GM19324 (cell line): Measurements from ENCODE around the gene CDS1.
"Not testable (repeated sequence)": the region's sequence is repeated elsewhere in the genome, so short reads cannot be mapped to it uniquely, and the experiment has no call there.

ENCODE experiments used
- ATAC-seq: cut with Tn5 transposase; IDR thresholded peaks from one replicate; pipeline ENCODE4 v1.9.1; 2021; ENCODE audit warnings: mild to moderate bottlenecking, moderate library complexity; ENCODE audit not compliant: unreplicated experiment, low FRiP score

Gene CDS1

GRCh38 chr4:84582988-84583875 lies at the start of gene CDS1:
Gene CDS1, plus strand, starts transcription at chr4:84583127. Its CDS starts 275 bp downstream, at chr4:84583402.
- peak; percentile 52 for ATAC-seq

- no peak for ATAC-seq
Observed at GRCh38 chr4:84535901-84536300, 47.0 kb upstream of the CDS1 start.

- ATAC-seq, result no peak
Observed at GRCh38 chr4:84545093-84545492, 37.8 kb upstream of the CDS1 start.

- no peak for ATAC-seq
Observed at GRCh38 chr4:84547211-84547610, 35.7 kb upstream of the CDS1 start.

GRCh38 chr4:84549191-84549590 lies 33.7 kb upstream of the CDS1 start:
- ATAC-seq, result not testable (repeated sequence)

- no peak for ATAC-seq
Observed at GRCh38 chr4:84562156-84562555, 20.8 kb upstream of the CDS1 start.

GRCh38 chr4:84563002-84563401 lies 19.9 kb upstream of the CDS1 start:
- ATAC-seq, result no peak

GRCh38 chr4:84565951-84566350 lies 17.0 kb upstream of the CDS1 start:
- no peak for ATAC-seq

GRCh38 chr4:84568496-84568895 lies 14.4 kb upstream of the CDS1 start:
- ATAC-seq, result no peak

- no peak for ATAC-seq
Observed at GRCh38 chr4:84569009-84569408, 13.9 kb upstream of the CDS1 start.

GRCh38 chr4:84573385-84574068 lies 9.4 kb upstream of the CDS1 start:
- ATAC-seq, result no peak

- no peak for ATAC-seq
Observed at GRCh38 chr4:84574069-84574720, 8.7 kb upstream of the CDS1 start.

GRCh38 chr4:84578540-84579402 lies 4.2 kb upstream of the CDS1 start:
- ATAC-seq, result no peak

GRCh38 chr4:84579403-84579776 lies 3.5 kb upstream of the CDS1 start:
- ATAC-seq, result no peak

- ATAC-seq, result peak; percentile 74
Observed at GRCh38 chr4:84582302-84582987, 482 bp upstream of the CDS1 start.

GRCh38 chr4:84583876-84584380 lies 1.0 kb downstream of the CDS1 start:
- ATAC-seq, result no peak

- ATAC-seq, result no peak
Observed at GRCh38 chr4:84585251-84585650, 2.3 kb downstream of the CDS1 start.

GRCh38 chr4:84594724-84595123 lies 11.8 kb downstream of the CDS1 start:
- ATAC-seq, result no peak

GRCh38 chr4:84596826-84597225 lies 13.9 kb downstream of the CDS1 start:
- no peak for ATAC-seq

GRCh38 chr4:84597450-84597849 lies 14.5 kb downstream of the CDS1 start:
- ATAC-seq, result no peak
